GM21786 (cell line): ENCODE measurements around the gene TMEM132A.

Experiments used
- ATAC-seq: cut with Tn5 transposase; IDR thresholded peaks from one replicate; pipeline ENCODE4 v1.9.1; 2021; ENCODE audit not compliant: unreplicated experiment

TMEM132A gene

DNA sequence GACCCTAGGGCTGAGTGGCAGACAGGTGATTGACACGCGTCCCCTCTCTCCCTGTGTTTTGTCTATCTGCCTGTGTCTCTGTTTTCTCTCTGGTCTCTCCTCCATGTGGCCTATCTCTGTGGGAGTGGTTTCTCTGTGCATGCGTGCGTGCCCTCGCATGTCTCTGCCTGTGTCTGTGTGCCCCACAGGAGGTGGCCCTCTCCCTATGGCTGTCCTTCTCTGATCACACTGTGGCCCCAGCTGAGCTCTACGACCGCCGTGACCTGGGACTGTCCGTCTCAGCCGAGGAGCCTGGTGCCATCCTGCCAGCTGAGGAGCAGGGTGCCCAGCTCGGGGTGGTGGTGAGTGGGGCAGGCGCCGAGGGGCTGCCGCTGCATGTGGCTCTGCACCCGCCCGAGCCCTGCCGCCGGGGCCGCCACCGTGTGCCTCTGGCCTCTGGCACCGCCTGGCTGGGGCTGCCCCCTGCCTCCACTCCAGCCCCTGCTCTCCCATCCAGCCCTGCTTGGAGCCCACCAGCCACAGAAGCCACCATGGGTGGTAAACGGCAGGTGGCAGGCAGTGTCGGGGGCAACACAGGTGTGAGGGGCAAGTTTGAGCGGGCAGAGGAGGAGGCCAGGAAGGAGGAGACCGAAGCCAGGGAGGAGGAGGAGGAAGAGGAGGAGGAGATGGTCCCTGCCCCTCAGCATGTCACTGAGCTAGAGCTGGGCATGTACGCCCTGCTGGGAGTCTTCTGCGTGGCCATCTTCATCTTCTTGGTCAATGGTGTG lies 11.6 kb downstream of the TMEM132A start:
- ATAC-seq: no peak

GRCh38 chr11:60936467-60937143 lies 12.3 kb downstream of the TMEM132A start:
- no peak for ATAC-seq

DNA sequence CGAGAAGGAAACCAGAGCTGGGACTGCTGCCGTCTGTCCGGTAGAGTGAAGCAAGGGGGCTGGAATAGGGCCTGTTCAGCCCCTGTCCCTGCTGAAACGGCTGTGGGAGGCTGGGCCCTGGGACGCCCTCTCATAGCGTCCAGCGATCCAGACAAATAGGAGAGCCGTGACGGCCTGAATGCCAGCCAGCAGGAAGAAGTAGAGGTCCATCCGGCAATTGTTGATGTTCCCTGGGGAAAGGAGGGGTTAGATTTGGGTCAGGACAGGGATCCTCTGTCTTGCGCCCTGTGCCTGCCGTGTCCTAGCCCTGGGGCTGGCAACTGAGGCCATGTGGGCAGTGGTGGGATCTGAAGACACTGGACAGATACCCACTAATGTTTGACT lies 12.9 kb downstream of the TMEM132A start:
- no peak for ATAC-seq

- ATAC-seq: no peak
Measured at GRCh38 chr11:60937811-60938210, 13.6 kb downstream of the TMEM132A start.

GRCh38 chr11:60938500-60938899 lies 14.2 kb downstream of the TMEM132A start:
- ATAC-seq: no peak

- ATAC-seq: no peak
Measured at GRCh38 chr11:60939301-60939700, 15.0 kb downstream of the TMEM132A start.

- ATAC-seq: no peak
Measured at GRCh38 chr11:60939855-60940254, 15.6 kb downstream of the TMEM132A start.

DNA sequence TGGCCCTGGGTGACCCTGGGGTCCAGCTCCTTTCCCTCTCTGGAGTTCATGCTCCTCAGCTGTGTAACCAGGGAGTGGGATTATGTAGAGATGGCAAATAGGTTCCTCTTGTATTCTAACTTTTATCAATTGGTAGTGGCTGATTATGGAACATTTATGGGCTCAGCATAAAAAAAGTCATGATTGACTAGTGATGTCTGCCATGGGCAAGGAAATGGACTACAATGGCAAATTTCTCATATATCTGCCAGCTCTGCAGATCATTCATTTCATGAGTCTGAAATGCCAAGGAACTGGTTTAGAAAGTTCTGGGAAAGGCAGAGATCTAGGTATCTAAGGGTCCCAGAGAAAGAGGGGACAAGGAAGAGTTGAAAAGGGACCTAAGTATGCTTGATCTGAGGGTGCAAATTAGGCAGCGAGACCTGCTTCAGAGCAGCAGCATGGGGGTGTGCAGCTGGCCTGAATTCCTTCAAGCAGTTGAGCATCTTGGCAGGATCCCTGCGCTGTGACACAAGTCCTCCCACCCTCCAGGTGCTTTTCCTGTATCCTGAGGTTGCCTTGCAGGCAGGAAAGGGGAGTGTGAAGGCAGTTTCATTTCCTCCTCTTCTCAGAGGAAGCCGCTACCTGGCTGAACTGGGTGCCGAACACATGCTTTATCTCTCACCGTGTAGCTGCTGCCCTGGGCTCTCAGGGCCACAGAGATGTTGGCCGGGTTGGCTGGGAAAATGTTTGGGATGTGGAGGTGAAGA lies 17.3 kb downstream of the TMEM132A start:
- no peak for ATAC-seq

DNA sequence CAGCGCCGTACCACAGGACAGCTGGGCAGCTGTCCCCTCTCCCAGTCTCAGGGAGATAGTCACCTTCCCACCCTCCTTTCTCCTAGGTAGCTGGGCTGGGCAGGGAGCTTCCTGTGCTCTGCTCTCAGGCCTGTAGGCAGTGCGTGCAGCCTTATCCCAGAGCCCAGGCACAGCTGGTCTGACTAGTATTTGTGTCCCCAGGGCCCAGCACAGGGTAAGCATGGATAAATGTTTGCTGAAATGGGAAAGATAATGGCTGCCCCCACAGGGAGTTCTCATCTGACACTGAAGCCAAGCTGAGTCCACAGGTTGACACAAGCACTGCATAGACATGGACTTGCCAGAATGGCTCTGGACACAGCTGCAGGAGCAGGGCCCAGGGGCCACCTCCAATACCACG lies 18.0 kb downstream of the TMEM132A start:
- no peak for ATAC-seq

- no peak for ATAC-seq
Measured at GRCh38 chr11:60942970-60943565, 18.8 kb downstream of the TMEM132A start.

GRCh38 chr11:60944490-60945294 lies 20.4 kb downstream of the TMEM132A start:
- no peak for ATAC-seq

GRCh38 chr11:60945295-60945667 lies 21.0 kb downstream of the TMEM132A start:
- ATAC-seq: no peak

DNA sequence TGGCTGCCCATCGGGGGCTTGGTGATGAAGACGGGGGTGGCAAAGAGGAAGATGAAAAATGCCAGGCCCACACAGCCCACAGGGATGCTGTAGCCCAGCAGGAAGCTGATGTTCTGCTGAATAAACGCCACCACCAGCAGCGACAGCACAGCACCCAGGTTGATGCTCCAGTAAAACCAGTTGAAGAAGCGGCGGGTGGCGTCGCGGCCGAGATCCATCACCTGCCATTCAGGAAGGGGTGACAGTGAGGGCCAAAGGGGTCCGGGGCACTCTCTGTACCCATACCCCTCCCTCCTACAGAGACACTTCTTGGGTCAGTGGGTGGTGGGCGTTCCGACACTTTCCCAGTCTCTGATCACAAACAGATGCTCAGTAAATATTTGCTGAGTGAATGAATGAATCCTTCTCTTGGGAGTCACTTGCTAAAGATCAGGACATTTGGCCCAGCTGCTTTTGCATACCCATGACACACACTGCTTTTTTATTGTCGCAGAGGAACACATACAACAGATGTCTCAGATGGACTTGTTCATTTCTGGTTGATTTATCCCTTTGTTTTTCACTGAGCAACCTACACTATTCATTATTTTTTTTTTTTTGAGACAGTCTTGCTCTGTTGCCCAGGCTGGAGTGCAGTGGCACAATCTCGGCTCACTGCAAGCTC lies 22.5 kb downstream of the TMEM132A start:
- no peak for ATAC-seq

GRCh38 chr11:60947700-60948099 lies 23.4 kb downstream of the TMEM132A start:
- ATAC-seq: no peak

- no peak for ATAC-seq
Measured at GRCh38 chr11:60948250-60948649, 24.0 kb downstream of the TMEM132A start.

GRCh38 chr11:60950024-60950423 lies 25.8 kb downstream of the TMEM132A start:
- no peak for ATAC-seq

GRCh38 chr11:60950933-60951605 lies 26.8 kb downstream of the TMEM132A start:
- no peak for ATAC-seq

GRCh38 chr11:60951606-60951903 lies 27.3 kb downstream of the TMEM132A start:
- ATAC-seq: no peak

GRCh38 chr11:60951904-60952741 lies 27.9 kb downstream of the TMEM132A start, which contains the start of gene SLC15A3:
SLC15A3 (minus strand) TSS chr11:60952176; CDS start chr11:60951551, 625 bp downstream.
- peak; percentile 83 for ATAC-seq
